RWPE2 (cell line): ENCODE data around the gene CLIC5.

Experiments used
- ATAC-seq: fragments of 200-7000 bp; cut with Tn5 transposase; 3 replicates; pipeline ENCODE4 v1.9.1; 2021; ENCODE audit warnings: low read depth
- DNase-seq: peaks from one replicate; pipeline ENCODE4 v3.0.0-alpha.2; 2020; ENCODE audit warnings: low spot score
- H3K27ac ChIP-seq: fragments of 450-650 bp; 2 replicates; pipeline ENCODE4 v1.5.1; 2017; ENCODE audit warnings: mild to moderate bottlenecking; ENCODE audit not compliant: poor library complexity, severe bottlenecking
- H3K27me3 ChIP-seq: fragments of 250-450 bp; sonication (Bioruptor Pico); 2 replicates; pipeline ENCODE4 v1.5.1; 2021; ENCODE audit warnings: mild to moderate bottlenecking, moderate library complexity; ENCODE audit not compliant: insufficient read depth, poor library complexity, severe bottlenecking
- H3K36me3 ChIP-seq: fragments of 250-450 bp; sonication (Bioruptor Pico); 2 replicates; pipeline ENCODE4 v1.5.1; 2020; ENCODE audit warnings: low read depth, mild to moderate bottlenecking, moderate library complexity
- H3K4me1 ChIP-seq: fragments of 250-450 bp; sonication (Bioruptor Pico); 2 replicates; pipeline ENCODE4 v1.5.1; 2021; ENCODE audit warnings: mild to moderate bottlenecking, moderate library complexity; ENCODE audit not compliant: insufficient read depth, poor library complexity, severe bottlenecking
- H3K4me3 ChIP-seq: fragments of 250-450 bp; sonication (Bioruptor Pico); 2 replicates; pipeline ENCODE4 v1.5.1; 2021; ENCODE audit warnings: mild to moderate bottlenecking, moderate library complexity; ENCODE audit not compliant: severe bottlenecking
- H3K9me3 ChIP-seq: fragments of 250-450 bp; sonication (Bioruptor Pico); 2 replicates; pipeline ENCODE4 v1.5.1; 2021; ENCODE audit warnings: mild to moderate bottlenecking, moderate library complexity; ENCODE audit not compliant: severe bottlenecking
- TF ChIP-seq, protein P1 (sequence below): fragments of 450-650 bp; IDR thresholded peaks from one replicate; pipeline ENCODE4 v1.5.1; 2017; ENCODE audit warnings: mild to moderate bottlenecking, moderate library complexity; ENCODE audit not compliant: poor library complexity, severe bottlenecking

Gene CLIC5

GRCh38 chr6:46052479-46052878 lies 36.8 kb upstream of the CLIC5 start:
- Histone ChIP-seq H3K27me3 (no peaks in the 10 kb centered on the region), H3K4me3 (no peak overlapping the region), H3K27ac (no peak overlapping the region), H3K4me1 (no peaks in the 10 kb centered on the region), H3K9me3 (no peaks in the 10 kb centered on the region), H3K36me3 (no peaks in the 10 kb centered on the region)
- ATAC-seq (no peak), DNase-seq (no peak)
- TF ChIP-seq, protein P1, sequence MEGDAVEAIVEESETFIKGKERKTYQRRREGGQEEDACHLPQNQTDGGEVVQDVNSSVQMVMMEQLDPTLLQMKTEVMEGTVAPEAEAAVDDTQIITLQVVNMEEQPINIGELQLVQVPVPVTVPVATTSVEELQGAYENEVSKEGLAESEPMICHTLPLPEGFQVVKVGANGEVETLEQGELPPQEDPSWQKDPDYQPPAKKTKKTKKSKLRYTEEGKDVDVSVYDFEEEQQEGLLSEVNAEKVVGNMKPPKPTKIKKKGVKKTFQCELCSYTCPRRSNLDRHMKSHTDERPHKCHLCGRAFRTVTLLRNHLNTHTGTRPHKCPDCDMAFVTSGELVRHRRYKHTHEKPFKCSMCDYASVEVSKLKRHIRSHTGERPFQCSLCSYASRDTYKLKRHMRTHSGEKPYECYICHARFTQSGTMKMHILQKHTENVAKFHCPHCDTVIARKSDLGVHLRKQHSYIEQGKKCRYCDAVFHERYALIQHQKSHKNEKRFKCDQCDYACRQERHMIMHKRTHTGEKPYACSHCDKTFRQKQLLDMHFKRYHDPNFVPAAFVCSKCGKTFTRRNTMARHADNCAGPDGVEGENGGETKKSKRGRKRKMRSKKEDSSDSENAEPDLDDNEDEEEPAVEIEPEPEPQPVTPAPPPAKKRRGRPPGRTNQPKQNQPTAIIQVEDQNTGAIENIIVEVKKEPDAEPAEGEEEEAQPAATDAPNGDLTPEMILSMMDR, result no peak

DNA sequence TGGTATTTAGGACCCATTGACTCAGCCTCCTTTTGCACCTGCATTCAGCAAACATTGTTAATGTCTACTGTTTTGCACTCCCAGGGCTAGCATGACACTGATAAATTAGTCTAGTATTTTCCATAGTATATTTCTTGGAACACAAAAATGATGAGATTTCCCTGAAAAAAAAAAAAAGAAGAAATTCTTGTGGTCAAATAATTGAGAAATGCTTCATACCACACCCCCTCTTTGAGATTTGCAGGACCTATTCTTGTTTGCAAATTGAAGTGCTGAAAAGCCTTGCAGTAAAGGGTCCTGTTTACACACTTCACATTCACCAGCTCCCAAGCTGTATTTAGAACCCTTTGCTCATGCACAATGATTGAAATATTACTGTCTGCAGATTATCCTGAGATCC lies 36.3 kb upstream of the CLIC5 start:
- Histone ChIP-seq H3K27ac (no peak overlapping the region), H3K9me3 (no peaks in the 10 kb centered on the region), H3K4me1 (no peaks in the 10 kb centered on the region), H3K27me3 (no peaks in the 10 kb centered on the region), H3K36me3 (no peaks in the 10 kb centered on the region), H3K4me3 (no peak overlapping the region)
- ATAC-seq (no peak), DNase-seq (no peak)
- TF ChIP-seq, protein P1, result no peak

- no peak for ATAC-seq
- H3K4me3 ChIP-seq, result no peak overlapping the region
- TF ChIP-seq, protein P1, result no peak
These were observed 35.3 kb upstream of the CLIC5 start for GRCh38 chr6:46050845-46051405.

GRCh38 chr6:46048646-46049297 lies 33.1 kb upstream of the CLIC5 start:
- no peak for ATAC-seq
- H3K4me1 ChIP-seq, result peaks cover 4% of the 10 kb centered on the region
- no peak for DNase-seq
- no peak overlapping the region for H3K4me3 ChIP-seq
- TF ChIP-seq, protein P1, result no peak
- H3K27ac ChIP-seq, result no peak overlapping the region
- no peaks in the 10 kb centered on the region for H3K9me3 ChIP-seq
- no peaks in the 10 kb centered on the region for H3K36me3 ChIP-seq
- H3K27me3 ChIP-seq, result no peaks in the 10 kb centered on the region

More at GRCh38 chr6:46050845-46051405, 35.3 kb upstream of the CLIC5 start:
- H3K27me3 ChIP-seq, result no peaks in the 10 kb centered on the region
- DNase-seq, result no peak
- H3K4me1 ChIP-seq, result no peaks in the 10 kb centered on the region
- no peaks in the 10 kb centered on the region for H3K36me3 ChIP-seq
- H3K9me3 ChIP-seq, result no peaks in the 10 kb centered on the region
- H3K27ac ChIP-seq, result no peak overlapping the region

GRCh38 chr6:46046558-46047174 lies 31.0 kb upstream of the CLIC5 start:
- DNase-seq, result no peak
- TF ChIP-seq, protein P1, result no peak
- no peaks in the 10 kb centered on the region for H3K9me3 ChIP-seq
- no peaks in the 10 kb centered on the region for H3K36me3 ChIP-seq
- no peak overlapping the region for H3K27ac ChIP-seq
- ATAC-seq, result no peak
- H3K4me3 ChIP-seq, result no peak overlapping the region
- peaks cover 4% of the 10 kb centered on the region for H3K4me1 ChIP-seq
- no peaks in the 10 kb centered on the region for H3K27me3 ChIP-seq
